ENCODE data around the gene SPRYD7. TPM values are rescaled to one million over a fixed set of nuclear protein-coding genes. Genes with fewer than 3 reads are reported as not detected.
"Not testable (repeated sequence)": the region's sequence is repeated elsewhere in the genome, so short reads cannot be mapped to it uniquely, and the experiment has no call there.

The SPRYD7 gene
- total RNA-seq, 2 experiments from 2014 or later: 4.8 to 4.9 TPM

DNA sequence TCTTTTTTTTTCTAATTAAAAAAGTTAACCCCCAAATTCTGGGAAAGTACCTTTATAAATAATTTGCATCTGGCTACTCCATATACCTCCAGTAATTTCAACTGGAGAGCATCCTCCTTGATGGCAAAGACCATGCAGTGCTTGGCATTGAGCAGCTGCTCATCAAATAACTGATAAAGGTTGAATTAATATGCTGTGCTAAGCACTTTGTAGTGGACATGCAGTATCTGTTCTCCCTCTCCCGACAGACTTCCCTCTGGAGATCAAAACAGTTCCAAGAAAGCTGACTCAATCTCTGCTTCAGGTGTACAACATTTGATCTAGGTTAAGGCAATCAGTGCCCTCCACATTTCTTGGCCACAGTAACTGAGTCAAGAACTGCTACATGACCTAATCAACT lies 3.3 kb downstream of the SPRYD7 start:
- intact Hi-C loops (cut with DNase I, micrococcal nuclease): no loop called here
- Mint-ChIP-seq H3K27ac (no peak overlapping the region), H3K9me3 (ENCODE audit: low read depth) (no peaks in the 10 kb centered on the region), H3K36me3 (ENCODE audit: low read depth) (peaks cover 3% of the 10 kb centered on the region), H3K4me1 (peaks cover 11% of the 10 kb centered on the region), H3K27me3 (no peaks in the 10 kb centered on the region), H3K4me3 (no peak overlapping the region)
- POLR2A ChIA-PET: interaction anchor here (0.7 kb wide), 1 partner anchor 961 kb away, joined by 5 read pairs; no protein-coding TSS in a partner anchor
- DNase-seq (no peak), ATAC-seq (no peak)
- CTCF ChIA-PET: no interaction called here

DNA sequence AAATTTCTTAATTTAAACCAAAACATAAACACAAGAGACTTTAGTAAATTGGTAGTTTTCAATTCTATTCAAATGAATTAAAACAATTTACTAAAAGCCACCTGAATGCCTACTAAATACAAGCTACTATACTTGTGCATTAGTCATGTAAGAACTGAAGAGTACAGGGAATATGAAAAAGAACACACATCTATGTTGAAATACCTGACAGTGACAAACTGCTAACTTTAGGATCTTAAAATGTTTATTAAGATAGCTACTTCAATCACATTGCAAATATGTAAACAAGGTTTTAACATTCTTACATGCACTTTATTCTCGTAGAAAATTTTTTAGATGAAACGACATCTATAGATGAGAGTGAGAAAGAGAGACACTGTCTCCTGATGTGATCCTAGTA lies 4.1 kb downstream of the SPRYD7 start:
- Mint-ChIP-seq H3K36me3 (ENCODE audit: low read depth) (peaks cover 3% of the 10 kb centered on the region), H3K9me3 (ENCODE audit: low read depth) (no peaks in the 10 kb centered on the region), H3K27ac (no peak overlapping the region), H3K27me3 (no peaks in the 10 kb centered on the region), H3K4me3 (no peak overlapping the region), H3K4me1 (peaks cover 11% of the 10 kb centered on the region)
- ChIA-PET CTCF (no interaction called here), POLR2A (no interaction called here)
- DNase-seq (no peak), ATAC-seq (no peak)
- intact Hi-C loops (cut with DNase I, micrococcal nuclease): no loop called here

DNA sequence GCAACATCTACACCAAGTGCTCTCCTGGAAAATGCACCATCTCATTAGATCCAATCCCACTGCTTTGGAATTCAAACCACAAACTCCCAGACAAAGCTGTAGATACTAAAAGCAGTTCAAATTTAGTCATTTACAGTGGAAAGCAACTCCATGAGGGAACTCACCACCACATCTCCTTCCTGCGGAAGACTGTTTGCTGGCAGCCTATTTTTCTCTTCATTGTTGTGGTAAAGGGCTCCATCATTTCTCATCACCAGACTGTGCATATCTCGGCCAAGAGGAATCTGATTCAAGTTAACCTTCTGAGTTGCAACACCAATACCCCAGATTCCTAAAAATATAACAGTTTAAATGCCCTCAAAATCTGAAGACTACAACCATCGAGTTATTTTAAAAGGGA lies 8.4 kb downstream of the SPRYD7 start:
- H3K27me3 Mint-ChIP-seq: no peaks in the 10 kb centered on the region
- intact Hi-C loops (cut with DNase I, micrococcal nuclease): no loop called here
- H3K9me3 Mint-ChIP-seq (ENCODE audit: low read depth): no peaks in the 10 kb centered on the region
- H3K27ac Mint-ChIP-seq: no peak overlapping the region
- no peak overlapping the region for H3K4me3 Mint-ChIP-seq
- CTCF ChIA-PET: interaction anchor here (0.6 to 0.7 kb wide), 2 partner anchors 143 to 1300 kb away, joined by 3 read pairs; no protein-coding TSS in a partner anchor
- ATAC-seq (no peak), DNase-seq (no peak)
- H3K36me3 Mint-ChIP-seq (ENCODE audit: low read depth): peaks cover 3% of the 10 kb centered on the region
- no peaks in the 10 kb centered on the region for H3K4me1 Mint-ChIP-seq
- POLR2A ChIA-PET: interaction anchor here (0.7 kb wide), 1 partner anchor 1360 kb away, joined by 4 read pairs; no protein-coding TSS in a partner anchor

DNA sequence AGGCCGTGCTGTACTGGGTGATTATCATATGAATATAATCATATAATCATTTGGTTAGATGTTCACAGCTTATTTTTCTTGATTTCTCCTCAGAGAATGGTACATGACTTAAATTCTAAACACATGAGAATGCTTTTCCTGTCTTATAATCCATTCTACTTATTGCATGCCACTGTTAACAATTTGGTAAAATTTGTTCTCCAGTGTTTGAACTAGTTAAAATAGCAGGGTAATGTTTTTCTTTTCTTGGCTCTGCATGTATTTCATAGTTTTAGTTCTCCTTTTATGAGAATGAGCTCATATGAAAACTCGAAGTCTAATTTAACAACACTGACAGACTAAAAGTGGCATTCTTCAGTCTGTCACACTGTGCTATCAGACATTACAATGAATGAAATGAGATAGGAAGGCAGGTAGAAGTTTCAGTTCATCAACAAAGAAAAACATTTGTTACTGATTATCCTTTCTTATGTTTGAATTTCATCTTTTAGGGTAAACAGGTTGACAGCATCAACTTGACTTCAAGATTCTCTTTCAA lies 10.2 kb downstream of the SPRYD7 start:
- Mint-ChIP-seq H3K27ac (no peak overlapping the region), H3K4me3 (no peak overlapping the region), H3K27me3 (no peaks in the 10 kb centered on the region), H3K9me3 (ENCODE audit: low read depth) (peaks cover 3% of the 10 kb centered on the region), H3K36me3 (ENCODE audit: low read depth) (peaks cover 10% of the 10 kb centered on the region), H3K4me1 (no peaks in the 10 kb centered on the region)
- ATAC-seq: no peak
- intact Hi-C loops (cut with DNase I, micrococcal nuclease): no loop called here
- POLR2A ChIA-PET: no interaction called here
- DNase-seq: no peak
- CTCF ChIA-PET: interaction anchor here (2.1 kb wide), 1 partner anchor 10 kb away, joined by 4 read pairs; the partner anchor contains the start of gene SPRYD7

DNA sequence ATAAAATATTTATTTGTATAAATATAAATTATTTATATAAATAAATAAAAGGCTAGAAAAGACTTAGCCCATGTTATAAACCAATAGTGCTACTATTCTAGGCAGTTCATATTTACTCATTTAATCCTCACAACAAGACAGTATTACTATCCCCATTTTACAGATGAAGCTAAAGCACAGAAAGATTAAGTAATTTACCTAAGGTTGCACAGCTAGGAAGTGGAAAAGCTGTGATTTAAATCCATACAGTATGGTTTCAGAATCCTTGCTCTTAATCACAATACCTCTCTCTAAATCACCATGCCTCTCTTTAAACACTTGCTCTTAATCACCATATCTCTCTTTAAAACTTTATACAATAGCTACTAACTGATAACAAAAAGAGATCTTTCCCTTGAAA lies 13.8 kb downstream of the SPRYD7 start:
- Mint-ChIP-seq H3K4me1 (no peaks in the 10 kb centered on the region), H3K27me3 (no peaks in the 10 kb centered on the region), H3K36me3 (ENCODE audit: low read depth) (peaks cover 12% of the 10 kb centered on the region), H3K27ac (no peak overlapping the region), H3K4me3 (no peak overlapping the region), H3K9me3 (ENCODE audit: low read depth) (peaks cover 3% of the 10 kb centered on the region)
- intact Hi-C loops (cut with DNase I, micrococcal nuclease): no loop called here
- ChIA-PET POLR2A (no interaction called here), CTCF (interaction anchor here (0.8 kb wide), 1 partner anchor 578 kb away, joined by 3 read pairs; no protein-coding TSS in a partner anchor)
- ATAC-seq (no peak), DNase-seq (no peak)

DNA sequence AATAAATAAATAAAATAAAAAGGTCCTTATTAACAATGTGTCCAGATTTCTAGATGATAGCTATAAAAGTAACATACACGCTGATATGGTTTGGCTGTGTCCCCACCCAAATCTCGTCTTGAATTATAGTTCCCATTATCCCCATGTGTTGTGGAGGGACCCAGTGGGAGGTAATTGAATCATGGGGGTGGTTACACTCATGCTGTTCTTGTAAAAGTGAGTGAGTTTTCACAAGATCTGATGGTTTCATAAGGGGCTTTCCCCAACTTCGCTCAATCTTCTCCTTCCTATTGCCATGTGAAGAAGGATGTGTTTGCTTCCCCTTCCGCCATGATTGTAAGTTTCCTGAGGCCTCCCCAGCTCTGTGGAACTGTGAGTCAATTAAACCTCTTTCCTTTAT lies 15.2 kb downstream of the SPRYD7 start:
- peaks cover 16% of the 10 kb centered on the region for H3K36me3 Mint-ChIP-seq (ENCODE audit: low read depth)
- H3K9me3 Mint-ChIP-seq (ENCODE audit: low read depth); H3K27me3 Mint-ChIP-seq; H3K4me3 Mint-ChIP-seq; POLR2A ChIA-PET; intact Hi-C loops (cut with DNase I, micrococcal nuclease); H3K4me1 Mint-ChIP-seq; H3K27ac Mint-ChIP-seq; DNase-seq; ATAC-seq: not testable (repeated sequence)
- CTCF ChIA-PET: interaction anchor here (0.6 kb wide), 1 partner anchor 1041 kb away, joined by 3 read pairs; no protein-coding TSS in a partner anchor

DNA sequence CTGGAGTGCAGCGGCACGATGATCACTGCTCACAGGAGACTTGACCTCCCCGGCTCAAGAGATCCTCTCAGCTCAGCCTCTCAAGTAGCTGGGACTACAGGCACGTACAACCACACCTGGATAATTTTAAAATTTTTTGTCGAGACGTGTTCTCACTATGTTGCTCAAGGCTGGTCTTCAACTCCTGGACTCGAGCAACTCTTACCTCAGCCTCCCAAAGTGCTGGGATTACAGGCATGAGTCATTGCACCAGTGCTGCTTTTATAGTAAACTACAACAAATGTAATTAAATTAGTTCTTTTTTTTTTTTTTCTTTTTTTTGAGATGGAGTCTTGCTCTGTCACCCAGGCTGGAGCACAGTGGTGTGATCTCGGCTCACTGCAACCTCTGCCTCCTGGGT lies 18.0 kb downstream of the SPRYD7 start:
- H3K27me3 Mint-ChIP-seq; H3K4me3 Mint-ChIP-seq; ATAC-seq; intact Hi-C loops (cut with DNase I, micrococcal nuclease); H3K4me1 Mint-ChIP-seq; H3K9me3 Mint-ChIP-seq (ENCODE audit: low read depth); H3K27ac Mint-ChIP-seq; DNase-seq; CTCF ChIA-PET; POLR2A ChIA-PET: not testable (repeated sequence)
- peaks cover 17% of the 10 kb centered on the region for H3K36me3 Mint-ChIP-seq (ENCODE audit: low read depth)

DNA sequence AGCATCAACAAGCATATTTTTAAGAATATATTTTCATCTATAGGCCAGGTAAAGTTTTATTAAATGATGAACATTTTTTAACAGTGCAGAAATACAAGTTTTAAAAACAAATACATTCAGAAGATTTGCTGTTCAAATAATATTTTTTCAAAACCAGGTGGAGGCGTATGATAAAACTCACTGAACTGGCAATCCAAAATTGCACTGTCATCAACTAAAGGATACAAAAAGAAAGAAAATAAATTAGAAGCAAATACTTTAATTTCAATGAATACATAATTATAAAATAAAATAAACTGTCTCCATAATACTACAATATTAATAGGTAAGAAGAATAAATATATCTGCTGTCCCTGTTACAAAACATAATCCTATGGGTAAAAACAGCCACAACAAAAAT lies 21.2 kb downstream of the SPRYD7 start:
- intact Hi-C loops (cut with DNase I, micrococcal nuclease): no loop called here
- ATAC-seq (no peak), DNase-seq (no peak)
- no peaks in the 10 kb centered on the region for H3K4me1 Mint-ChIP-seq
- no peaks in the 10 kb centered on the region for H3K9me3 Mint-ChIP-seq (ENCODE audit: low read depth)
- POLR2A ChIA-PET: no interaction called here
- no peaks in the 10 kb centered on the region for H3K27me3 Mint-ChIP-seq
- H3K36me3 Mint-ChIP-seq (ENCODE audit: low read depth): peaks cover 11% of the 10 kb centered on the region
- CTCF ChIA-PET: interaction anchor here (0.6 kb wide), 1 partner anchor 111 kb away, joined by 4 read pairs; no protein-coding TSS in a partner anchor
- H3K4me3 Mint-ChIP-seq: no peak overlapping the region
- H3K27ac Mint-ChIP-seq: no peak overlapping the region

DNA sequence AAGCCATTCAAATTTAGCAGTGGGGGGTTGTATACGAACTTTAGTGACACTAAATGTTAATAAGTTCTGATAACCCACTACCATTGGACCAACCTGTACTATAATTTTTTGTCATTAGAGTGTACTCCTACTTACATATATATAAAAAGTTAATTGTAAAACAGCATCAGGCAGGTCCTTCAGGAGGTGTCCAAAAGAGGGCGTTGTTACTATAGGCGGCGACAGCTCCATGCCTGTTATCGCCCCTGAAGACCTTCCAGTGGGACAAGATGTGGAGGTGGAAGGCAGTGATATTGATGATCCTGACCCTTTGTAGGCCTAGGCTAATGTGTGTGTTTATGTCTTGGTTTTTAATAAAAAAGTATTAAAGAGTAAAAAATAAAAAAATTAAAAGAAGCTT lies 27.5 kb downstream of the SPRYD7 start:
- Mint-ChIP-seq H3K36me3 (ENCODE audit: low read depth) (peaks cover 6% of the 10 kb centered on the region), H3K9me3 (ENCODE audit: low read depth) (no peaks in the 10 kb centered on the region), H3K27me3 (no peaks in the 10 kb centered on the region), H3K27ac (no peak overlapping the region), H3K4me3 (no peak overlapping the region), H3K4me1 (no peaks in the 10 kb centered on the region)
- ATAC-seq (no peak), DNase-seq (peak; percentile 5)
- CTCF ChIA-PET: interaction anchor here (0.6 kb wide), 1 partner anchor 1125 kb away, joined by 4 read pairs; no protein-coding TSS in a partner anchor
- intact Hi-C loops (cut with DNase I, micrococcal nuclease): no loop called here
- POLR2A ChIA-PET: interaction anchor here (0.6 kb wide), 1 partner anchor 17 kb away, joined by 3 read pairs; no protein-coding TSS in a partner anchor

DNA sequence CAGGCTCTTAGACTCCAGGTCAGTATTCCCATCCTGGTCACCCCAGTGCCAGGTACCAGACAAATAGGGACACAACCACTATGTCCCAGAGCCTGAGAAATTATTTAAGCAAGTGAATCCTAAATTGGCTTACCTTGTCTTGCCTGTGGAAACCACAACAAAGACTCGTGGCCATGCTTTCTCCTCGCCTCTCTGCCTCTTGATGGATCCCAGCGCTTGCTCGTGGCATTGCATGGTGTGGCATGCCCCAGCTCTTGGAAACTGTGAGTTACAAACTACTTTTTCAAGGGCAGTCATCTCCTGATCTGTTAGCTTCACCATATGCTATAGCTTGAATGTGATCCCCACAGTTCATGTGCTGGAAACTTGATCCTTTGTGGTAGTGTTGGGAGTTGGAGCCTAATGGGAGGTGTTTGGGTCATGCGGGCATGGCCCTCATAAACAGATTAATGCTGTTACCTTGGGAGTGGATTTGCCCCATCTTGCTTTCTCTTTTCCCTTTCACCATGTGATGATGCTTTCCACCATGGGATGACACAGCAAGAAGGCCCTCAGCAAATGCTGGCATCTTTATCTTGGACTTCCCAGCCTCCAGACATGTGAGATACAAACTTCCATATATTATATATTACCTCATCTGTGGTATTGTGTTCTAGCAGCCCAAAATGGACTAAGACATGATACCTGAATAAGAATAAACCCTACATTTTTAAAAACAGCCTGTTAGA lies 31.2 kb downstream of the SPRYD7 start:
- Mint-ChIP-seq H3K27ac (no peak overlapping the region), H3K9me3 (ENCODE audit: low read depth) (no peaks in the 10 kb centered on the region), H3K4me3 (no peak overlapping the region), H3K27me3 (no peaks in the 10 kb centered on the region), H3K4me1 (no peaks in the 10 kb centered on the region), H3K36me3 (ENCODE audit: low read depth) (no peaks in the 10 kb centered on the region)
- CTCF ChIA-PET: no interaction called here
- DNase-seq (peak; percentile 11), ATAC-seq (no peak)
- intact Hi-C loops (cut with DNase I, micrococcal nuclease): no loop called here
- POLR2A ChIA-PET: no interaction called here

DNA sequence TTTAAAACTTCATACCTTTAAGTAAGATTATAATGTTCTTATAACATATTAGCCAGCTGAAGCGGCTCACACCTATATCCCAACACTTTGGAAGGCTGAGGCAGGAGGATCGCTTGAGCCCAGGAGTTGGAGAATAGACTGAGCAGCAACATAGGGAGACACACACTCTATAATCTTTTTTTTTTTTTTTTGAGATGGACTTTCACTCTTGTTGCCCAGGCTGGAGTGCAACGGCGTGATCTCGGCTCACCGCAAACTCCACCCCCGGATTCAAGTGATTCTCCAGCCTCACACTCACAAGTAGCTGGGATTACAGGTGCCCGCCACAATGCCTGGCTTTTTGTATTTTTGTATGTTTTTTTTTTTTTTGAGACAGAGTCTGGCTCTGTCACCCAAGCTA lies 37.3 kb downstream of the SPRYD7 start:
- Mint-ChIP-seq H3K4me3 (no peak overlapping the region), H3K27ac (no peak overlapping the region), H3K4me1 (no peaks in the 10 kb centered on the region), H3K9me3 (ENCODE audit: low read depth) (no peaks in the 10 kb centered on the region), H3K27me3 (no peaks in the 10 kb centered on the region), H3K36me3 (ENCODE audit: low read depth) (no peaks in the 10 kb centered on the region)
- ChIA-PET POLR2A (no interaction called here), CTCF (no interaction called here)
- ATAC-seq (no peak), DNase-seq (no peak)
- intact Hi-C loops (cut with DNase I, micrococcal nuclease): no loop called here

DNA sequence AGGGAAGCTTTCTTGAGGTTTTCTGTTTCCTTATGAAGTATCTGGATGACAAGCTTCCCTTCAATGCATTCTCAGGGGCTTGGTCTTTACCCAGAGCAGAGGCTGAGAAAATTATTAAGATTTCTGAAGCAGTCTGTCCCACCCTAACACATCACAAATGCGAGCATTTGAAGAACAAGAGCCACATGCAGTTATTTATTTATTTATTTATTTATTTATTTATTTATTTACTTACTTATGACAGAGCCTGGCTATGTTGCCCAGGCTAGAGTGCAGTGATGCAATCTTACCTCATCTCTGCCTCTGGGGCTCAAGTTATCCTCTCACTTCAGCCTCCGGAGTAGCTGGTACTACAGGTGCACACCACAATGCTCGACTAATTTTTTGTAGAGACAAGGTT lies 38.4 kb downstream of the SPRYD7 start:
- ATAC-seq (no peak), DNase-seq (no peak)
- Mint-ChIP-seq H3K27me3 (no peaks in the 10 kb centered on the region), H3K4me3 (no peak overlapping the region), H3K9me3 (ENCODE audit: low read depth) (peaks cover 2% of the 10 kb centered on the region), H3K27ac (no peak overlapping the region), H3K36me3 (ENCODE audit: low read depth) (no peaks in the 10 kb centered on the region), H3K4me1 (no peaks in the 10 kb centered on the region)
- ChIA-PET CTCF (interaction anchor here (1.2 kb wide), 1 partner anchor 9 kb away, joined by 4 read pairs; no protein-coding TSS in a partner anchor), POLR2A (no interaction called here)
- intact Hi-C loops (cut with DNase I, micrococcal nuclease): no loop called here

All from activated CD4-positive, alpha-beta T cell treated with anti-CD3 and anti-CD28 coated beads for 36 hours (primary cell).